G401 (cell line): ENCODE data around the gene GPR25. TPM values are rescaled to one million over a fixed set of nuclear protein-coding genes. Genes with fewer than 3 reads are reported as not detected.

ENCODE experiments used
- DNase-seq: peaks from one replicate; pipeline ENCODE4 v3.0.0-alpha.2; 2015; ENCODE audit warnings: low spot score
- in situ Hi-C: cut with HindIII; loops from 2 replicates; pipeline ENCODE4 v1.10.0; 2016; ENCODE audit warnings: low sequenced_read_pairs, mixed read lengths
- total RNA-seq: library from RNA; depleted of rRNA; stranded (reverse); fragments of >200 nt; shearing (Covaris generic); gene quantifications from 2 replicates; pipeline ENCODE4 v1.2.3, GENCODE V29; 2014

The GPR25 gene
- total RNA-seq, 1 experiment from 2014 or later: not detected

DNA sequence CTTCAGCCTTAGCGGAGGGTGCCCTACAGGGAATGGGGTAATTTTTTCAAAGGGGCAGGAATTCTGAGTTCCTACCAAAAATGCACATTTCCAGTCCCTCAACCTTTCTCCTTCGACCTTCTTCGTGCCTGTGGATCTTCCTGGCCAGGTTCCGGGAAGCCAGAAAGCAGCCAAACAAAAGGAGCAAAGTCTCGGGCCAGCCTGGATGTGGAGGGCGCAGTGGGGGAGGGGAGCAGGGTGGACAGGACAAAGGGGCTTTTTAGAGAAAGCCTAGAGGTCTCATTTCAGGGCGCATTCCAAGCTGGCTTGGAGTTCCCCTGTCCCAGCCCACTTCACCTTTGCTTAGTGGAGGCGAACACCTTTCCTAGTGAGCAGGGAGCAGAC, 19.0 kb downstream of the GPR25 start:
- in situ Hi-C loops: no loop called here
- DNase-seq: no peak

DNA sequence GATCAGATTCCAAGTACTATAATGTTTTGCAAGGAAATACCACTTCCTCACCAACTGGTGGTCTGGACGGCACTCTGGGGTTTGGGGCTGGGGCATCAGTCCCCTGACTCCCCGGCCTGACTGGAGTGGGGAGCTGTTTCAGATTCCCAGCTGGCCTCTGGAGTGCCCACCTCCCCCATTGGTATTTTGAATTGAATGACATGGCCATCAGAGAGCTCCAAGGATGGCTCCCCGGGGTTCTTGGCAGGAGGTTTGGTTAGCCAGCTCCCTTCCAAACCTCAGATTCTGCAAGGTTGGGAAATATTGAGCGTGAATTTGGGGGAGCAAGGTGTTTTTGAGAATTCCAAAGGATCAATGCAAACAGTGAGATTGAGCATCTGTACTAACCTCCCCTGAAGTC, 19.8 kb downstream of the GPR25 start:
- DNase-seq: no peak
- in situ Hi-C loops: no loop called here

DNA sequence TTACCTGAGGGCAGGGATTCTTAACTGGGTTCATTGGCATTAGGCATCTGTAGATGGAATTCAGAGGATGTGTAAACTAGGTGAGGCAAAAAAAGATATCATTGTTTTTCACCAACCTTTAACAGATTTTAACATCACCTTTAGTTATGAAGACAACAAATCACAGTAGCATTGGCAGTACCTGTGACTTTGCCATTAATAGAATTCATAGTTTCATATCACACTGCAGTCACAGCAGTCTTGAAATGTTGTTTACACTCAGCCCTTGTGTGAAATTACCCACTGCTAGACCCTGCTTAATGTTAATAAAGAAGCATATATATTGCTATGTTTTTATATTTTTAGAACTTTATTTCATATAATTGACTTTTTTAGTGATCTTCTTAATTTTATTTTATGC, 20.2 kb downstream of the GPR25 start:
- DNase-seq: no peak
- in situ Hi-C loops: no loop called here

DNA sequence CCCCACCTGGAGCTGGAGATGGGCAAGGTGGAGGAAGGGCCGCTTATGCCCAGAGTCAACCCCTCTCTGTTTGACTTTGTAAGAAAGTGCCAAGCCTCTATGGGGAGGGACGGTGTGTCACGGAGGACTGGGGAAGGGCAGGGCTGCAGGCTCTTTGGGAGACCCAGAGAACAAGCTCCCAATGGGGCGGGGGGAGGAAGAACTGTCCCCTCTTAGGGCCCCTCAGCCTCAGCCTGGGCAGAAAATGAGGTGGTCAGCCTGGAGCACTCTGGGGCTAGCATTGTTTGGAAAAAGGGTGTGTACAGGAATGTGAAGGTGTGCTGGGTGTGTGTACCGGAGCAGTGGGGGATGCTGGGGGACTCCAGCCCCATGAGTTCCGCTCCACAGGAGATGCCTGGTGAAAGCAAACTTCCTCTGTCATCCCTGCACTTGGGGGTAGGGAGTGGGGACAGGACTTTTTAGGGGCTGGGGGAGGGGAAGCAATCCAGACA, 20.7 kb downstream of the GPR25 start:
- in situ Hi-C loops: no loop called here
- no peak for DNase-seq

DNA sequence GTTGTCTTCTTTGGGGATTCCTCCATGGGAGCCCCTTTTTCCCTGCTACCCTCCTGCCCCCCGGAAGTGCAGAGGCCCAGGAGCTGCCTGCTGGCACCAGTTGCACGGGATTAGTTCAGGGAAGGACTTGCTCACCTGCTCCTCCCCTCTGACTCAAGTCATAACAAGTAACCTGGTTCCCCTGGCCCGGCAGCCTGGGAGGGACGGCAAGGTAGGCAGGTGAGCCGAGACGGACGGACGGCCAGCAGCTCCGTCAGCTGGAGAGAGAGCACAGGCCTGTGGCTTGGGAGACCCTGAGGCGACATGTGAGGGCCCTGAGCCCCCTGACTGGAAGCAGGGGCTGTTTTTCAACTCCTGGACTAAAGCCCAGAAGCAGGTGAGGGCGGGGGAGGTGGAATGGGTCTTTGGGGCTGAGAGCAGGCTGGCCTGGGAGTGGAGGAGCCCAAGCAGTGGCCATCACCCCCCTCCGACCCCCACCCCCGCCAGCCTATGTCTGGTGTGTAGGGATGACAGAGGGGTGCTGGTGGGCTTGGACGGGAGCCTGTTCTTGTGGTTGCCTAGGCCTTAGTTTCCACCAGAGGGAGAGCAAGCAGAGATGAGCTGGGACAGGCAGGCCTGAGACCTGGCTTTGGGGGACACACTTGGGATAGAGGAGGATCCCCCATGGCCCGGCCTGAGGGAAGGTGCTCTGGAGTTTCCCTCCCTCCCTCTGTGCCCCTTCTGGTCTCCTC, 22.1 kb downstream of the GPR25 start, which contains the start of gene INAVA:
Gene INAVA (plus strand): TSS at position 189 of the 731 bp plus-strand sequence. CDS start 3,501 bp downstream, outside the sequence.
- no peak for DNase-seq
- in situ Hi-C loops: no loop called here

DNA sequence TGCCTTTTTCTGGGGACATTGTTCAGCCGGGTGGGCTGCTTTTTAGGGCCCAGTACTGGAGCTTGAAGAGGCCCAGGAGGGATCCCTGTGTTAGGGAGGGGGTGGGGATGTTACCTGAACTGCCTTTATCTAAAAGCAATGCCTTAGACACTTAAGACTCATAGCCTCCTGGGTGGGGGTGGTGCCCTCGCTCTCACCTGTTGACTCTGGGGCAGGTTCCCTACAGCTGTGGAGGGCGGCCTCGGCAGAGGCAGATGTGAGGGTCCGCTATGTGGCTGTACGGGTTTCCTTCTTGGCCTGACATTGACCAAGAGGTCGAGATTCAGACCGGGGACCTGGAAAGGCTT, 22.6 kb downstream of the GPR25 start:
- in situ Hi-C loops: no loop called here

DNA sequence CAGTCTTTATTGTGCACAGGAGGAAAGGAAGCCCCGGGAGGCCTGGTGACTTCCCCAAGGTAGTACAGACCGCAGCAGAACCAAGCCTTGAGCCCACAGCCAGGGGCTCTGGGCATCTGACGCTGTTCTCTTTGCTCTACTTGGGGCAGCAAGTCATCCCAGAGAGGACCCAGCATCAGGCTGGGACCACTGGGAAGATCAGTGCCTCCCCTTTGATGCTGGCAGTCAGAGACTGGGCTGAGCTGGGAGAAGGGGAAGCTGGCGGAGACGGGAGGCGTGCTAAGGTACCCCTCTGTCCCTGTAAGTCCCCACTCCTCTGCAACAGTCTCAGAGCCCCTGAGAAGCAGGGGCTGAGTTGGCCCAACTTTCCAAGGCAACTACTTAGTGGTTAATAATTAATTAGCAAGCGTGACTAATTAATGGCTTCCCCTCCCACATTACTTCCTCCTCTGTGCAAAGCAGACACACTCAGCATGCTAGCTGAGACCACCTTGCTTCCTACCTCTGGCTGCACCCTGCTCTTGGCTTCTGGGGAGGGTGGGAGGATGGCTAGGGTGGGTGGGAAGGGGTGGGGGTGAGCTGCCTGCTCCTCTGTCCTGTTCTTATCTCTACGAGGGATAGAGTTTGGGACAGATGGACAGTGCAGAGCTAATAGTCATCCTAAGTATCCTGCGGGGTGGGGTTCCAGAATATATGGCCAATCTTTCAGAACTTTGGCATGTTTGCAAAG, 23.2 kb downstream of the GPR25 start:
- in situ Hi-C loops: no loop called here
- DNase-seq: no peak

More for the DNA sequence above, 22.6 kb downstream of the GPR25 start:
- no peak for DNase-seq

DNA sequence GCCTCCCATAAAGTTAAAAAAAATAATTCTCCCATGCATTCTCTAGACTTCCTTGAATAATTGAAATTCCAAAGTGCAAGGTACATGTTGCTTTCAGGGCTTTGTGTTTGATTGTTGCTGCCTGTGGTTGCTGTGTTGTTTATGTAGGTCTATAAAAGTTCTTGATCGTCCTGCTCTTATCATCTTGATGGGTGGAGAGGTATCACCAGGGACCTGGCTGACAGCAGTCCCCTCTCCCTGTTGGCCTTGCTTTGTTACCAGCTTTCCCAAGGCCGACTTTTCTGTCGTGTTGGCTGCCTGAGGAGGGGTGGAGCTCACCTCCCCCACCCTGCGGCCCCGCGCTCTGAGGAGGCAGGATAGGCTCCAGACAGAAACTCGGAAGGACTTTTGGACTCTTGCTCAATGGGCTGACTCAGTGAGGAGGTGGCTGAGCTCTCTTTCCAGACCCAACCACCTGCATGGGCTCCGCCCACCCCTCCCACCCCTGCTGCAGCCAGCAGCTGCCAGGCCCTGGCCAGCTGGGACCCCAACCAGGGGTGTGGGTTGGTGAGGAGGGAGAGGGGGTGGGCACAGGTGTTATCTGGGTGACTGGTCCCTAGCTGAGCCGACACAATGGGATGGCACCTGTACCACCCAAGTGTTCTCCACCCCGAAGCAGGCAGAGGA, 23.9 kb downstream of the GPR25 start:
- in situ Hi-C loops: no loop called here
- no peak for DNase-seq

DNA sequence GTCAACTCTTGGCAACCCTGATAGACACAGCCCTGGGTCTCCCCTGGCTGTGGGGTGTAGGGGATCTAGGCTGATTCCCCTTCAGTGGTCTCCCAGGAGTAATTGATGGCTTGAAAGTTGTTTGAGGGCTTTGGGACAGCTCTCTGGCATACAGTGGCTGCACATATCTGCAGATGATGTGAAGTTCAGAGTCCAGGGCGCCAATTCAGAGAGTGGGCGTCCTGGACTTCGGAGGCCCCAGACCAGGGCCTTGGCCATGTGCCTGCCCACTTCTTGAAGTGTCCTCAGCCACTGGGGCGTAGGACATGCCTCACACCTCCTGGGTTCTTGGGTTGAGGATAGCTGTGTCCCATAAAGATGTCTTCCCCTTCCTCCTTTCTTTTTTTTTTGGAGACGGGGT, 24.5 kb downstream of the GPR25 start:
- no peak for DNase-seq
- in situ Hi-C loops: no loop called here

DNA sequence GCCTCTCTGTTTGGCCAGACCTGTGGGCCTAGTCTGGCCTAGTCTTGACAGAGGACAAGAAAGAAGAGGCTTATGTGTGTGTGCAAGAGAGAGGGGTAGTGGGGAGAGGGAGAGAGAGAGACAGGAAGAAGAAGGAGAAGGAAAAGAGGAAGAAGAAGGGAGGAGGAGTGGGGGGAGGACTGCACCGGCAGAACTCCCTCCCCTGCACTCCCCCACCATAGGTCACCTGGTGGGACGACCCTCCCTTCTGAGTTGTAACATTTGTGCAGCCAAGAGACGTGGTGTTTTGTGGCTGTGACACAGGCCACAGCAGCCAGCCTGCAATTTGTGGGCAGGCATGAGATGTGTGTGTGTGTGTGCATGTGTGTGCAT, 26.2 kb downstream of the GPR25 start:
- in situ Hi-C loops: no loop called here

DNA sequence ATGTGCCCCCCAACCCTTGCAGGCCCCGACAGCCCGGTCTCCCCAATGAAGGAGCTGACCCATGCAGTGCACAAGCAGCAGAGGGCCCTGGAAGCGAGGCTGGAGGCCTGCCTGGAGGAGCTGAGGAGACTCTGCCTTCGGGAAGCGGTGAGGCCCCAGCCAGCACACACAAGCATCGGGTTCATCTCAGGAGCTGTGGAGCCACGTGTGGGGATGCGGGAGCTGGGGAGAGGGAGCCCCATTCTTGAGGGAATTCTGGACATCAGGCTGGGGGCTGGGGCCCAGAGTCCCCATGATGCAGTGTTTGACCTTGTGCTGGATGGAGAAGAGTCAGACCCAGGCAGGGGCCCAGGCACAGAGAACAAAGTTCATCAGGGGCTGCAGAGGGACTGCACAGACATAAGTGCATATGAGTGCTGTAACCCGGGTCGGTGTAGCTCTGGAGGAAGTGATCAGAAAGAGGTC, 26.7 kb downstream of the GPR25 start:
- in situ Hi-C loops: no loop called here
- DNase-seq: no peak

More for the DNA sequence above, 26.2 kb downstream of the GPR25 start:
- no peak for DNase-seq

DNA sequence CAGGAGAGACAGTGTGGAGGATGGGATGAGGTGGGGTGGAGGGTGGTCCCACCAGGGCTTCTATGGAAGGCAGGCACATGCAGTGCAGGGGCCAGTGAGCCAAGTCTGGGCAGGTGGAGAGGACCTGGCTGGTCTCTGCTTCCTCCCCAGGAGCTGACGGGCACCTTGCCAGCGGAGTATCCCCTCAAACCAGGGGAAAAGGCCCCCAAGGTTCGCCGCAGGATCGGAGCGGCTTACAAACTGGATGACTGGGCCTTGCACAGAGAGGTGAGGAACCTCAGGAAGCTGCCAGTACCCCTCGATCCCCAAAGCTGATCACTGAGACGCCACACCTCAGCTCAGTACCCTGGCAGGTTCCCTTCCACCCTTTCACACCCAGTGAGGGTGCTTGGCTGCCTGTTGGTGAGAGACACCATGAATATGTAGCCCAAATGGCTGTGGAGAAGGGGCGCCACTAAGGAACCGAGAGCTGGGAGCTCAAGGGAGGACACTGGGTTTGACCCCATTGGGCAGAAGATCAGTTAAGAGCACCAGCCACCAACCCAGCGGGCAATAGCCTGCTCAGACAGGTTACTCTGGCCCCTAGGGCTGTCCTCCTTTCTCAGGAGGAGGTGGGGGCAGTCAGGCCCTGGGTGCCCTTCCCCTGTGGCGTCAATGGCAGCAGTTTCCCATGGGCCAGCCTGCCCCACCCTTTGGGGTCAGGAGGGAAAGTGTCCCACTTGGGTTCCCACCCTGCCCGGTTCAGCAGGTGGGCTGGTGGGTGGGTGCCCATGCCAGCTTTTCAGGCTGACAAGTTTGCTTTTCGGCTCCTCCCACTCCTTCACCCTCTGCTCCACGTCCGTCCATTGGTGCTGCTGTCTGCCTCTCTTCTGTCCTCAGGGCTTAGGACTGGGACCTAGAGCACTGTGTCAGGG, 27.4 kb downstream of the GPR25 start:
- DNase-seq: no peak
- in situ Hi-C loops: no loop called here

DNA sequence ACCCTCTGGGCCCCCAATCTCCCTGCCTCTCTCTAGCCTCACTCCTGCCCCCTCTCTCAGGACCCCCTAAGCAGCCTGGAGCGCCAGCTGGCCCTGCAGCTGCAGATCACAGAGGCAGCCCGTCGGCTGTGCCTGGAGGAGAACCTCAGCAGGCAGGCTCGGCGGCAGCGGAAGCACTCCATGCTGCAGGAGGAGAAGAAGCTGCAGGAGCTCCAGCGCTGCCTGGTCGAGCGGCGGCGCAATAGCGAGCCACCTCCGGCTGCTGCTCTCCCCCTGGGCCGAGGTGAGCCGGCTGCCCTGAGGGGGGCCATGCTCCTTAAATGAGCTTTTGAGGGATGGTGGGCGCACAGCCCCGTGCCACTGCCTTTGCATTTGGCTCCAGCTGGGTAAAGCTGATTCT, 28.1 kb downstream of the GPR25 start:
- in situ Hi-C loops: no loop called here
- DNase-seq: no peak

DNA sequence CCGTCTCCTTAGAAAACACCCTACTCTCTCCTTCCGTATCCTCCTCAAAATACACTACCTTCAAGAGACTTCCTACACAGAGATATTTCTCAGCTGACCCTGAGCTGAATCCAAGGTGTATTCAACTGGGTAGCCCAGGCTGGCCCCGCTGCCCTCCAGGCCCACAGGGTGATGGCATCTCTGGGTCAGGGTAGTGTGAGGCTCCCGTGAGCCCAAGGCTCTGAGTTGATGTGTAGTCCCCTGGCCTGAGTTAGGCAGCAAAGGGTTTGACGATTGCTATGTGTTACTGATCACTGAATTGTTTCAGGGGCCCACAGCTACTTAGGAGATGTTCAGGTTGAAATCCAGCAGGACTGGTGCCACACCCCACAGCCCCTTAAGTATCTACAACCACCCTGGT, 28.6 kb downstream of the GPR25 start:
- no peak for DNase-seq
- in situ Hi-C loops: no loop called here

DNA sequence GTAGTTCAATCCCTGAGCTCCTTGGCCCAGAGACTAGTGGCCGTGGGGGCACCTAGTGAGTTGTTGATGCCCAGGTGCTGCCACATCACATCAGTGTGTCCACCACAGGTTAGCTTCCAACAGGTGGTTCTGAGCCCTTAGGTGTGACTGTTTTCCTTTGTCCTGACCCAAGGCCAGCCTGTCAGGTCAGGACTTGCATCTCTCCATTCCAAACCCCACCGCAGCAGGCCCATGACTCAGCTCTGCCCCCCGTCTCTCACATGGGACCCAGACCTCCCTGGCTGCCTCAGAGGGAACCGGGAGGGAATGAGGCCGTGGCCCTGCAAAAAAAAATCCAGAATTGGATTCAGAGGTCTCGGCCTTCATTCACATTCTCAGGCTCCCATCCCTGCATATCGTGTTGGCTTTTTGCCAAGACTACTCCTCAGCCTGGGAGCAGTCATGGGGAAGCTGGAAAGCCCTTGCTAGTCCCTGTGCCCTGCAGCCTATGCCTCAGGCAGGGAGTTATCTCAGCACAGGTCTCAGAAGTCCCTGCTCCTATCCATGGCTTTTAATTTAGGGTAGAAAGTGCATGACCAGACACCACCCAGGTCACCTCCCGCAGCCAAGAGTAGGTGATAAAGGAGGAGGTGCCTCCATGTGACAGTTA, 29.1 kb downstream of the GPR25 start:
- in situ Hi-C loops: no loop called here
- no peak for DNase-seq

DNA sequence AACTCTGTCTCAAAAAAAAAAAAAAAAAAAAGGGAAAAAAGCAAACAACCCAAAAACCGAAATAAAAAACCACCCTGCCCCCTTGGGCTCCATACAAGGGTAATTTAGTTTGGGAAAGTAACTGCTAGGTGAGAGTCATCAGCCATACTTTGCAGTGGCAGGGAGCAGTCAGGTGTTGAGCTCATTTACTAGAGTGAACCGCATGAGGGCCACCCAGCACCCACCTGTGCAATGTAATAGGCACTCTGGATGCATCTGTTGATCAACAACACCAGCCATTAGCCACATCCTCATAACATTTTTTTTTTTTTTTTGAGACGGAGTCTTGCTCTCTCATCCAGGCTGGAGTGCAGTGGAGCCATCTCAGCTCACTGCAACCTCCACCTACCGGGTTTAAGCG, 31.0 kb downstream of the GPR25 start:
- no peak for DNase-seq
- in situ Hi-C loops: no loop called here

DNA sequence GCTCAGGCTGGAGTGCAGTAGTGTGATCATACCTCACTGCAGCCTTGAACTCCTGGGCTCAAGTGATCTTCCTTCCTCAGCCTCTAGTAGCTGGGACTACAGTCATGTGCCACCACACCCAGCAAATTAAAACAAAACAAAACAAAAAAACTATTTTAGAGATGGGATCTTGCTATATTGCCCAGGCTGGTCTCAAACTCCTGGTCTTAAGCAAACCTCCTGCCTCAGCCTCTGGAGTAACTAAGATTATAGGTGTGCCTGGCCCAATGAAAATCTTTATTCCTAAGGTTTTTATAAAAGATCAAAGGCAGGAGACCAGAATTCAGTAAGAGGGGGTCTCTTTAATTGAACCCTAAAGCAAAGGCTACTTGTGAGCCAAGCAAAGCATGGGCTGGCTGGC, 32.0 kb downstream of the GPR25 start:
- in situ Hi-C loops: no loop called here
- DNase-seq: no peak

DNA sequence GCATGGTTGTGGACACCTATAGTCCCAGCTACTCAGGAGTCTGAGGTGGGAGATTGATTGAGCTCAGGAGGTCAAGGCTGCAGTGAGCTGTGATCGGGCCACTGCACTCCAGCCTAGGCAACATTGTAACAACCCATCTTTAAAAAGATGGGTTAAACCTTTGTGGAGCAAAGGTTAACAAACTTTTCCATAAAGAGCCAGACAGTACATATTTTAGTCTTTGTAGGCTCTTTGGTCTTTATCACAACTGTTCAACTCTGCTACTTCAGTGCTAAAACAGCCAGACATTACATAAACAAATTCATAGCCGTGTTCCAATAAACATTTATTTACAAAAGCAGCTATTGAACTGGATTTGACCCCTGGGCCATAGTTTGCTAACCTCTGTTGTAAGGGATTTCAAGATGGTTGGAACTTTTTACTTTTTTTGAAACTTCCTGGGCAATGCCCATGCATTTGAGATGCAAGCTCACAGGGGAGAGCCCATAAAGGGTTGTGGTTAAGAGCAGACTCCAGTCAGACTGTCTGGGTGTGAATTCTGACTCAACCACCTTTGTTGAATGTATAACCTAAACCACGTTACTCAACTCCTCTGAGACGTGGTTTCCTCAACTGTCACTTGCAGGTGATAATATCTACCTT, 32.8 kb downstream of the GPR25 start:
- in situ Hi-C loops: no loop called here
- DNase-seq: no peak
